Activated CD8-positive, alpha-beta memory T cell treated with anti-CD3 and anti-CD28 coated beads, Interleukin-2, amount 50 U/mL, for 48 hours (primary cell): ENCODE data around the gene NDUFV1.

ENCODE experiments used
- DNase-seq: peaks from one replicate; pipeline ENCODE4 v3.0.0-alpha.2; 2020

Gene NDUFV1

DNA sequence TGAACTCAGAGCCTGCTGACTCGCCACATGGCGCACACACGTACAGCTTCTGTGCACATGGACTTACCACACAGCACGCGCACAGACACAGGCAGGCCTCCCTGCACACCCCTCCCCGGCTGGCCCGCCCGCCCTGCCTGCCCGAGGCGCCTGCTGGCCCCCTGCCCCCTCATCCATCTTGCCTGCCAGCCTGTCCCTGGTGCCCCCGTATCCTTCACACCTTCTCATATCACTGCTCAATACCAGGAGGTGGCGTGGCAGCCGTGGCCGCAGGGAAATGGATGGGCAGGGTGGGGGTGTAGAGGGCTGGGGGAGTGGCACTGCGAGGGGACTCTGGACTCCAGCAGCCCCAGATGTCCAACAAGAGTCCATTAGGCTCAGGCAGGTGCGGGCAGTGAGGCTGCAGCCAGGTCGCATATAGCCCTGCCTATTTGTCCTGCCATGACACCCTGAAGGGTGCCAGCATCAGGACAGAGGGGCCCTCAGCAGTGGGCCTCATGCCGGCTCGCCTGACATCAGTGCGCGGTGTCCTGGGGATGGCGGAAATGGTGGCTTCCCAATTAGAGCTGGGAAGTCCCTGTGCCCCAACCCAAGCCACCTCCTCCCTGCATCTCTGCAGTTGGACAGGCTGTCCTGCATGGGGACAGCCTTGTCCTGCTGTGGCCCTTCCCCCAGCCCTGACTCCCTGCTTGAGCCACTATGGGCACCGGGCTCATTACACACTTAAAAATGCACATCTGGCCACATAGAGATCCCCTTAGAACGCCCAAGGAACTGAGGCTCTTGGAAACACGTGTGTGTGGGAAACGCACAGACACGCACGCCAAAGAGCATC, 34.8 kb downstream of the NDUFV1 start:
- no peak for DNase-seq

DNA sequence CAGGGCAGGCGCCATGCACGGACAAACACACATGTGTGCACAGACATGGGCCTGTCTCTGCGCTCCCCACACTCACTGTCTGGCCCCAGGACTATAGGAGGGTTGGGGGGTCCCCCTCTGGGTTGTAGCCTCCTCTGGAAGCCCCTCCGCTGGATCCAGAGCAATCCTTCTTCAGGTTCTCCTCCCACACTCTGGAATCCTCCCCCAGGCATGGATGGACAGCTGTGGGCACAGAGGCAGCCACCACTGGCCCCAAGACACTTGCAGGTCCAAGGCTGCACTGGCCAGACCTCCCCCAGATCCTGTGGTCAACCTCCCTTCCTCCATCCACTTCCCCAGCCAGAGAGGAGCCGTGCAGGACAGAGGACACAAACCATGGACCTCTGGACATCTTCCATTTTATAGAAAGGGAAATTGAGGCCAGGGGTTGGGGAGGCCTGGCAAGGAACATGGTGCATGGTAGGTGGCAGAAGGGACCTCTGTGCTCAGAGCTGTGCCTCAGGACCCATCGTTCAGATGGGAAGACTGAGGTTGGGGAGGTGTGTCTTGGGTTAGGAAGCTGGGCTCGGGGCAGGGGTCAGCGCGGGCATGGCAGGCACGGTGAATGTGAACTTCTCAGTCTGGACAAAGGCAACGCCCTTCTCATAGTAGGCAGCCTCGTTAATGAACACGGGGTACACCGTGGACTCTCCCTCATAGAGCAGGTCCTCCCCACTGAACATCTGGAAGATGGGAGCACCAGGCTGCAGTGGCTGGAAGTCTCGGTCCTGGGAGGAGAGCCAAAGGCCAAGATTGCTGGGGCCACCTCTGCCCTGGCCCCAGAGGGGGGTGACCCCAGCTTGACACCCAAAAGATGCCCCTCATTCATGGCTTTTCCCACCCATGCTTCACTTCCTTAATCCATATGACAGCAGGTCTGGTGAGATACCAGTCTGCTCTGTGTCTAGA, 35.7 kb downstream of the NDUFV1 start:
- DNase-seq = no peak

DNA sequence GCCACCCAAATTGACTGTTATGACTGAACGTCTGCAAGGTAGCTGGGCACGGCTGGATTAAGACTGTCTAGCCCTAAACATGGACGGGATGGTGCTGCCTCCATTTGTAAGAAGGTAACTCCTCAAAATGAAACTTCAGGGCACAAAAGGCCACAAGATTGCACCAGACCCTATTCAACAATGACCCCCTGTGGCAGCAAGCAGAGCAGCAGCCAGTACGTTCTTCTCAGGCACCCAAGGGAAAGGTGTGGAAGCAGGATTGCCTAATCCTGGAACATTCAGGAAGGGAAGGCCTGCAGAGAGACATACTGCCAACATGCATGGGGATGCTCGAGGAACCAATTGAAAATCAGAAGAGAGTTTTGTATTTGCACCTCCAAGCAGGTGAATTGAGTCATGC, 37.3 kb downstream of the NDUFV1 start:
- DNase-seq = no peak

DNA sequence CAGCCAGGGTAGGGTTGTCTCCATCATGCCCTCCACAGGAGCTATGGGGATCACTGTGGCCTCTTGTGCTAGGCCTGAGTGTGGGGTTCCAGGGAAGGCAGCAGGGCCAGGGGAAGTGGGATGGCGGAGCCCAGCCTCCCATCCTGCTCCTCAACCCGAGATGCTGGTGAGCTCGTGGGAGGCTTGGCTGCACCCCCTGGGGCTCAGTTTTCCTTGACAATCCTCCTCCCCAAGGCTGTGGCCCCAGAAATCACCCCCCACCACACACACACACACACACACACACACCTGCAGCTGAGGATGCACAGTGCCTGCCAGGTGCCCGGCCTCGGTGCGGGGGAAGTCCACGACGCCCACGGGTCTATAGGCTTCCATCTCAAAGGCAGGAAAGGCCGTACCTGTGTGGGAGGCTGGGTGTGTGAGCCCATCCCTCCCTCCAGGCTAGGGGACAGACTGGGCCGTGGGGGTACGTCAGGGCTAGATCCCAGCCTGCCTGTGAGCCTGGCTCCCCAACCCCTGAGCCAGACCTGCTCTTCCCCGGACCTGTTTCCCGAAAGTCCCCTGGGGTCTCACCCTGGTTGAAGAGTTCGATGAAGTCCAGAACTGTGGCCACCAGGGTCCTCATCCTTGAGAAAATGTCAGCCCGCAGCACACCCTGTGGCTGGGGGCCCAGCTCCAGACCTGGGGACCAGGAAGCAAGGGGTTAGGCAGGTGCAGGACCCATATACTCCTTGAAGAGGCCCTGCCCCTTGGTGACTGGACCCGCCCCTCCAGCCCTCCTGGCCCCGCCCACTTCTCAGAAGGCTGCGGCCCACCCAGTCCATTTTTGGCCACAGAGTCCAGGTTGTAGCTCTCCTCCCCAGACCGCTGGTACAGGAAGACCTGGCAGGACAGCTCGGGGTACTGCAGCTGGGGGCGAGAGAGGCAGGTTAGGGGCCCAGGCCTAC, 38.0 kb downstream of the NDUFV1 start:
- no peak for DNase-seq

DNA sequence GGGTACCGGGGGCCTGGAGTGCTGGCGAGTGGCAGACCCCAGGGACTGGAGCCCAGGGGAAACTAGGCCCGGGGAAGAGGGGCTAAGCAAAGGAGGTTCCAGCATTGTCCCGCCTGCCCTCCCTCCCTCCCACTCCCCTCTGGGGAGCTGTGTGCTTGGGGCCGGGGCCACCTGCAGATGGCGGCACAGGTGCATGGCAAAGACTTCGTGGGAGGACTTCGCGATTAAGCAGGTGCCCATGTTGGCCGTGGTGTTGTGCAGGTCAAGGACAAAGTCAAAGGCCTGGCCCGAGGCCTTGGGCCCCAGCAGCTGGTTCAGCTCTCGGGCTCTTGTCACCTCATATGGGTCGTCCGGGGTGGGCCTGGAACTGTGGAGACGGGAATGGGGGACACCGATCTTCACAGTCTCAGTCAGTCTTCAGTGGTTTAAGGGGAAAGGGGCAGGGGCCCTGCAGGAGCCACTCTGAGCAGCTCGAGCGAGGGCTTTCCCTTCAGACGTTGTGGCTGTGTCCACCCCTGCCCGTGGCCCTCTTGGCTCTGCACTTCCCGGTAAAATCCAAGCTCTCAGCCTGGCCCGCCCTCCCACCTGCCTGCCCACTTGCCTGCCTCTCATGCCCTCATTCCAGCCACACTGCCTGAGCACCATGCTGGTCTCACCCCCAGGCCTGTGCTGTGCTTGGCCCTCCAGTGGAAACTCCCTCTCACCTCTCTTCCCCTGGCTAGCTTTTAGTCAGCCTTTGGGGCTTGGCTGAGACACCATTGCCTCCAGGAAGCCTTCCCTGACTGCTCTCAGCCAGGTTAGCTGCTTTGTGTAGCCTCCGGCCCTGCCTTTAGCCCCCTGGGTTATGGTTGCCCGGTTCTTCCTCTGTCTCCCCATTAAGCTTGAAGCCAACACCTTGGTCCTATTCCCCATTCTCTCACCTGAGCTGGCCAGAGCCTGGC, 39.1 kb downstream of the NDUFV1 start:
- no peak for DNase-seq

DNA sequence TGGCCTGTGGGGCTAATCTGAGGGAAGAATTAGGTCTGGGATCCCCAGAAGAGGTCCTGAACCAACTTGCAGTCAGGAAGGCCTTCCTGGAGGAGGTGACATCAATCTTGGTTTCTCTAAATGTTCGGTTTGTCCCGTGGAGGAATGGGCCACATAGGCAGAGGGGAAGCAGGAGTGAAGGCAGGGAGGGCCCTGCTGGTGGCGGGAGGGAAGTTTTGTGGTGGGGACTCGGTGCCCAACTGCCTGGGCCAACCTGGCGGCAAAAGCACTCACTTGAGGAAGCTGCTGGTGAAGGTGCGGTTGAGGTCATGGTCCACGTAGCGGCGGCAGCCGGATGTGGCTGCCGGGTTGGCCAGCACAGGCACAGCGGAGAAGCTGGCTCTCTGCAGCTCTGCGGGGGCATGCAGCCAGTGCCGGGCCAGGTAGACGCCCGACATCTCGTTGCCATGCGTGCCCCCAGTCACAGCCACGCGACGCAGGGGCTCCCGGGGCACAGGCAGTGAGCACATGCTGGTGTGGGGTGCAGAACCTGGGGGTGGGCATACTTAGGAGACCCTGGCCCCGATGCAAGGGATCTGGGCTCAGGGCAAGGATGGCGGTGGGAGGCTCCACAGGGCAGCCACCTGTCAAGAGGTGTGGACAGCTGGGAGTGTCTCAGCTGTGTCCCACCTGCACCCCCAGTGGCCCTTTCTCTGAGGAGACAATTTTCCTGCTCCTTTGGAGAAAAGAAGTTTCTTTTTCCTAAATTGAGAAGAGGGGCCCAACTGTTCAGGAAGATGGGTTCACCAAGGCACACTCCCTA, 40.0 kb downstream of the NDUFV1 start:
- no peak for DNase-seq

DNA sequence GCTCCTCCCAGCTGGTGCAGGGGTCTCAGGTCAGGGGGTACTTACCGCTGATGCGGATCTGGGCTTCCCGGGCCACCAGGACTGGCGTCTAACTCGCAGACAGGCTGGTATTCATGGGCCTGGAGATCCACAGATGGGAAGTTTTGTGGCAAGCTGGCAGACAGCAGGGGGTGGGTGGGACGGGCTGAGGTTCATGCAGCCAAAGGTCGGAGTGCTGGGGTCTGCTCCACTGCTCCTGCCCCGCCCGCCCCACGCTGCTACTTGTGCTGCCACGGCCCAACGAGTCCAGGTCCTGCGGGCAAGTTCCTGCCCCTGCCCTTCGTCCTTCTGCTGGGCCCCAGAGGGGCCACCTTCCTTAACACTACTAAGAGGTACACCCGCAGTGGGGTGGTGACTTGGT, 40.7 kb downstream of the NDUFV1 start:
- no peak for DNase-seq

DNA sequence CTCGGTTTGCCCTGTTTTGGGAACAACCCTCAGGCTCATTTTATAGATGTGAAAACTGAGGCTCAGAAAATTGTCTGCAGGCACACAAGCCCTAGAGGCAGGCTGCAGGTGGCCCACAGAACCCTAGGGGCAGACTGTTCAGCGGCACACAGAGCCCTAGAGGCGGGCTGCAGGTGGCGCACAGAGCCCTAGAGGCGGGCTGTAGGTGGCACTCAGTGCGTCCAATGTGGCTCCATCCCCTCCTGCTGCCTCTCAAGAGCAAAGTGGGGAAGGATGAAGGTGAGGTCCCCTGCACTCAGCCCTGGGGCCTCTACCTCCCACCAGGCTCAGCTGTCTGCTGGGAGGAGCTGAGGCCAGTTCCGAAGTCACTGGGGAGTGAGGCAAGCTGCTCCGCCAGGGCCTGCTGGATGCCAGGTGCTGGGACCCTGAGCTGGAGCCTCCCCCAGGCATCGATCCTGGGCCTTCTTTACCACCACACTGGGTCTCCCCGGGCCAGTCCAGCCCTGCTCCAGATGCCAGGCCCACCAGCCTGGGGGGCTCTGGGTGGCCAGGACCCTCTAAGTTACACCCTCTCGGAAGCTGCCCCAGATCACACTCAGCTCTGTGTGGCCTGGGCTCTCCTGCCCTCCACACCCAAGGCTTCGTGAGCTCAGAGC, 41.5 kb downstream of the NDUFV1 start:
- peak; percentile 74 for DNase-seq

DNA sequence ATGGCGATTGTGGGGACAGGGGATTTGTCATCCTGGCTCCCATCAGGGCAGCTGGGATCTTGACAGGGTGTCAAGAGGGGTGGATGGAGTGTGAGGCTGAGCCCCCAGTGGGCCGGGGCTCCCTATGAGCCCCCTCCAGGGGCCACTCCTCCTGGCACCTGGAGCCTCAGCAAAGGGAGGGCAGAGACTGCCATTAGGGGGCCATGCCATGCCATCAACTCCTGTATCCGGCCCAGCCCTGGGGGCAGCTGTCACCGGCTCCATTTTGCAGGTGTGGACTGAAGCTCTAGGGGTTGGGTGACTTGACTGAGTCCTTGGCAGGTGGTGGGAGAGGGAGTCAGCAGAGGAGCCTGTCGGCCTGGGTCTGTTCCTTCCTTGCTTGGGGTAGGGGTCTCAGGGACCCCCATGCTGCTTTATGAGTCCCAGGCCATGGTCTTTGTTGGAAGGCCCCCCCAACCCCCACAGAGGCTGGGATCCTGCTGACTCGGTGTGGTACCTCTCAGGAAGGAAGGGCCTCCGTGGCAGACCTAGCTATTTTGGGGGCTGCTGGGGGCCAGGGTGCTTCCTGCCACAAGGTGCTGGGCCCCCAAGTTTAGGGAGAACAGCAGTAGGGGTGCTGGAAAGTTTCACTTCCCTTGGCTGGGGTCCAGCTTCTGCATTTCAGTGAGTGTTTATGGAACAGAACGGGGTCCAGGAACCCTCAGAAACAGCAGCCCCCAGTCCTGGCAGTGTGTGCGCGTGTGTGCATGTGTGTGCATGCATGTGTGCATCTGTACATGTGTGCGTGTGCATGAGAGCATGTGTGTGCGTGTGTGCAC, 42.3 kb downstream of the NDUFV1 start:
- DNase-seq = no peak

DNA sequence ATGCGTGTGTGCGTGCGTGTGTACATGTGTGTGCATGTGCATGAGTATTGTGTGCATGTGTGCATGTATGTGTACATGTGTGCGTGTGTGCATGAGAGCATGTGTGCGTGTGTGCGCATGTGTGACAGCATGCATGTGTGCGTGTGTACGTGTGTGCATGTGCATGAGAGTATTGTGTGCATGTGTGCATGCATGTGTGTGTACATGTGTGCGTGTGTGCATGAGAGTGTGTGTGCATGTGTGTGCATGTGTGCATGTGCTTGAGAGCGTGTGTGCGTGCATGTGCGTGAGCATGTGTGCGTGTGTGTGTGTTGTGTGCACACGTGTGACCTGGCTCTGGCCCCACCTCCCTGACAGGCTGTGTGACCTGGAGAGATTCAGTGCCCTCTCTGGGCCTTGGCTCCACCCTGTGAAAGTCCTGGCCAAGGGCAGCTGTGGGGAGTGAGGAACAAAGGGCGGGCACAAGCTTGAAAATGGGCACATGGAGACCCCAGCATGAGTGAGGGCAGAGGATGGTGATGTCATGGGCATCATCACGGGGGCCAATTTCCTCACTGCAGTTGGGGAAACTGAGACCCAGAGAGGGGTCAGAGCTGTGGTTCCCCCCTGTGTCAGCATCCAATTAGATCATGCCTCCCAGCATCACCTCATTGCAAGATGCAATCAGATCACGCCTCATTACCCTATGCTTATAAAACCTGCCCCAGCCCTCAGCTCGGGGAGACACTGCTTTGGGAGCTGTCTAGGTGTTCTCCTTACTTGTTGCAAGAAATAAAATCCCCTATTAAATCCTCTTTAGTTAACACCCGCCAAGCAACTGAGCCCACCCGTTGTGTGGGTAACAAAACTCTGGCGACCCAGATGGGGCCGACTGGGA, 43.1 kb downstream of the NDUFV1 start:
- DNase-seq = no peak

DNA sequence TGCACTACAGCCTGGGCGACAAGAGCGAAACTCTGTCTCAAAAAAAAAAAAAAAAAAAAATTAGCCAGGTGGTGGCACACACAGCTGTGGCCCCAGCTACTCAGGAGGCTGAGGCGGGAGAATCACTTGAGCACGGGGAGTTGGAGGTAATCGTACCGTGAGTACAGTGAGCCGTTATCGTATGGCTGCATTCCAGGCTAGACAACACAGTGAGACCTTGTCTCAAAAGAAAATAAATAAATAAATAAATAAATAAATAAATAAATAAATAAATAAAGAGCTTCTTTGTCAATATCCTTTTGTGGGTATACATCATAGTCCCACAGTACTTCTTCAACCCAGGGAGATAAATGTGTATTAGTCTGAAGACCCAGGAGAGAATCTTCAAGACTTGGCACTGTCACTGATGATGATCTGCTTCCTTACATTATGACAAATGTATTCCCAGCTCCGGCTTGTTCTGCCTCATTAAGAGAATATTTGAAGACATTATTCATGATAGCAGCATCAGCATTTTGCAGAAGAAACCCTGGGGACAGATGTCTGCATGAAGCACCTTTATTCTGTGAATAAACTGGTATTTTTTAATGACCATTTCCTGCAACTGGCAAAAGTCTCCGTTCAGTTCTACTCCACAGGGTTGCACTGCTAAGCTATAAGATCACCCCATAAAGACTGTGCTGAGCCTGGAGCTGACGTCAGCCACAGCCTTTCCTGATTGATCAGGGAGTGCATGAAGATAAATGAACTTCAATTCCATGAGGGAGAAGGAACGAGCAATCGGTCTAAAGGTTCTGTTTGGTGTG, 45.4 kb downstream of the NDUFV1 start:
- no peak for DNase-seq

DNA sequence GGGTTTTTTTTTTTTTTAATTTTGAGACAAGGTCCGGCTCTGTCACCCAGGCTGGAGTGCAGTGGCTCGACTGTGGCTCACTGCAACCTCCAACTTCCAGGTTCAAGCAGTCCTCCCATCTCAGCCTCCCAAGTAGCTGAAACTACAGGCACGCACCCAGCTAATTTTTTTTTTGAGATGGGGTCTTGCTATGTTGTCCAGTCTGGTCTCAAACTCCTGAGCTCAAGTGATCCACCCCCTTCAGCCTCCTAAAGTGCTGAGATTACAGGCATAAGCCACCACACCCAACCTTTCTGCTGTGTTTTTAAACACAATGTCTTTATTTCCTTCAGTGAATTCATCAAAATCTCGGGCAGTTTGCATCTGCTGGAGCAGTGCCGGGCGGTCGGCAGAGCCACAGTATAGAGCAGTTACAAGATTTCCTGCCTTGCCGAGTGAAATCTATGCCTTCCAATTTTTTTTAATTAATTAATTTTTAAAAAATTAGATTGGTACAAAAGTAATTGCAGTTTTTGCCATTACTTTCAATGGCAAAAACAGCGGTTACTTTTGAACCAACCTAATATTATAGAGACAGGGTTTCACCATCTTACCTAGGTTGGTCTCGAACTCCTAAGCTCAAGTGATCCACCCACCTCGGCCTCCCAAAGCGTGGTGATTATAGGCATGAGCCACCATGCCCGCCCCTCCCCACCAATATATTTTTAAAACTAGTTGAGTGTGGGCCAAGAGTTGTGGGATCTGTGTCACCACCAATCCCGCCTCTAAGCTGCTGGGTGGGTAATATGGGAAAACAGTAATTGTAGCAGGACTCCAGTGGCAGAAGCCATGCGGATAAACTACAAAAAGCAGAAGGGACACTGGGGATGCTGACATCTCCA, 46.5 kb downstream of the NDUFV1 start:
- DNase-seq = no peak

DNA sequence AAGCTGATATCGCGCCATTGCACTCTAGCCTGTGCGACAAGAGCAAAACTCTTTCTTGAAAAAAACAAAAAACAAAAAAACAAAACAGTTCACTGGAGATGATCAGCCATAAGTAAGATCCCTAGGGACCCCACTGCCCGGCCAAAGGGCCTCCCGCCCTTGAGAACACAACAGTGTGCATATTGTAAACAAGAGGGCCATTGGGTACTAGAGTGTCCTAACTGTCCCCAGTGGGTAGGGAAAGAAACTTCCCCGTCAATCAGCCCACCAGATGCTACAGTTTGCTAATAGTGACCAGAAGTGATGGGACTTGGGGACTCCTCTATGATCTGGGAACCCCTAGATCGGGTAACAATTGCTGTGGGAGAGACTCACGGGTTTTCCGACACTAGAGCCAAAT, 47.5 kb downstream of the NDUFV1 start:
- peak; percentile 22 for DNase-seq

DNA sequence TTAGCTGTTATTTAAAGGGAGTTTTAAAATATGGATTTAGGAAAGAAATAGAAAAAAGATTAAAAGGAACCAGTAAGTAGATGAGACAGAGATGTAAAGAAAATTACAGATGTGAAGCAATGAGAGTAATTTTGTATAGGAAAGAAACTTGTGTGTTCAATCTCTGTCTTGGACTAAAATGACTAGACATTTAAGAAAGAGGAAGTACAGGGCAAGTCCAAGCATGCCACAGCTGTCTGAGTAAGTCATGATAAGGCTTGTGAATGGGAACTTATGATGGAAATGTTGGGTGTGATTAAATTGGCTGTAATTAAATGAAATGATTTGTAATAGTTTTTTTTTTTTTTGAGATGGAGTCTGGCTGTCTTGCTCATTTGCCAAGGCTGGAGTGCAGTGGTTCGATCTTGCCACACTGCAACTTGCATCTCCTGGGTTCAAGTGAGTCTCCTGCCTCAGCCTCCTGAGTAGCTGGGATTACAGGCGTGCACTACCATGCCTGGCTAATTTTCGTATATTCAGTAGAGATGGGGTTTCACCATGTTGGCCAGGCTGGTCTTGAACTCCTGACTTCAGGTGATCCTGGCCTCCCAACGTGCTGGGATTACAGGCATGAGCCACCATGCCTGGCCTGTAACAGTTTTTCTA, 49.7 kb downstream of the NDUFV1 start:
- DNase-seq = no peak

DNA sequence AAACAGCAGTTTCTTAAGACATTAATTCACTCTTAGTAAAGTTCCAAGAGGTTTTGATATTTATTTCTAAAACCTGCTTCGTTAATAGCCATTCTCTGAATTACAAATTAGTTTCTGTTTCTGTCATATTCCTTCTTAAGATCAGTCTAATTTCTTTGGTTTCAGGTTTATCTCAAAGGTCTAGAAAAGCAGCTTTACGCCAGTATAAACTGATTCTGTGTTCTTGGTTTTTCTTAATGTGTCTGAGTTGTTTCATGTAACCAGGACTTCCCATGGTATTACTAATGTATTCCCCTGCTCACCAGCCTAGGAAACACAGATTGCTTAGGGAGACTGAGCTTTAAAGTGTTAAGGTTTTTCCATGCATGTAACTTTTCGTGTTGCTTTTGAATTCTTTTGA, 50.6 kb downstream of the NDUFV1 start:
- no peak for DNase-seq
